Adrenal gland (tissue), 12 donors: Measurements from ENCODE around the gene CDK9. TPM values are rescaled to one million over a fixed set of nuclear protein-coding genes. Genes with fewer than 3 reads are reported as not detected.

Experiments used
- DNase-seq, 7 donors: peaks; one replicate each; pipeline ENCODE4 v3.0.0-alpha.2; 2019 to 2020
- H3K27ac ChIP-seq, 5 donors: fragments of 200-600 bp; sonication (generic) in 4 of 5; 1 replicate in 3 of 5; 2 replicates in 2 of 5; pipeline versions ENCODE4 v1.5.1 to v1.8.0; 2016 to 2020; ENCODE audit warnings: mild to moderate bottlenecking in 1 of 5
- H3K27me3 ChIP-seq: fragments of 200-600 bp; 2 replicates; pipeline ENCODE4 v1.8.0; 2021
- H3K36me3 ChIP-seq, 2 donors: fragments of 200-600 bp; replicated peaks in 1 of 2; 1 replicate in 1 of 2; 2 replicates in 1 of 2; pipeline versions ENCODE4 v1.5.1 to v1.8.0; 2018 to 2022
- H3K4me1 ChIP-seq, 2 donors: fragments of 200-600 bp; replicated peaks in 1 of 2; 1 replicate in 1 of 2; 2 replicates in 1 of 2; pipeline versions ENCODE4 v1.5.1 to v1.8.0; 2018 to 2021
- H3K4me3 ChIP-seq, 4 donors: fragments of 200-600 bp; sonication (generic) in 3 of 4; one replicate each; pipeline ENCODE4 v1.5.1; 2016 to 2018
- H3K9me3 ChIP-seq, 3 donors: fragments of 200-600 bp; sonication (generic) in 1 of 3; replicated peaks in 1 of 3; 1 replicate in 2 of 3; 2 replicates in 1 of 3; pipeline versions ENCODE4 v1.5.1 to v1.8.0; 2016 to 2021
- CTCF ChIP-seq, 6 experiments: fragments of 450-650 bp in 4 of 6; fragments of 200-600 bp in 2 of 6; sonication (generic) in 1 of 6; IDR thresholded peaks; 1 replicate in 5 of 6; 2 replicates in 1 of 6; pipeline versions ENCODE4 v1.5.1 to v1.8.0; 2016 to 2021; ENCODE audit warnings: antibody characterized with exemption in 6 of 6, mild to moderate bottlenecking in 2 of 6, moderate library complexity in 1 of 6
- POLR2A ChIP-seq, 2 donors: fragments of 450-650 bp; IDR thresholded peaks; one replicate each; pipeline ENCODE4 v1.6.1; 2017; ENCODE audit warnings: antibody characterized with exemption in 2 of 2, mild to moderate bottlenecking in 2 of 2, moderate library complexity in 1 of 2
- WGBS, 4 donors: extraction: QIAGEN DNeasy Blood & Tissue Kit in 2 of 4; methylation state at CpG; one replicate each; pipeline versions ENCODE4 v1.1.5 to v1.1.7; 2013 to 2017; 5-methylcytosine and 5-hydroxymethylcytosine counted together
- intact Hi-C, 2 donors: fragments of 100-400 bp; cut with DNase I; formaldehyde crosslinking; loops; one replicate each; pipeline versions ENCODE4 v1.14.1 to v1.15.0; 2022 to 2023
- polyA plus RNA-seq, 3 donors: library from polyadenylated mRNA; stranded (reverse); fragments of 200-250 nt in 2 of 3; fragments of 350-450 nt in 1 of 3; fragmentation: Illumina TruSeq in 1 of 3; extraction: RNeasy Lipid Tissue Mini Kit (QIAGEN cat#74804) in 1 of 3; gene quantifications; one replicate each; pipeline ENCODE4 v1.2.3, GENCODE V29; 2013 to 2014
- total RNA-seq, 9 donors: library from RNA; depleted of rRNA in 4 of 9; stranded (reverse); fragments of >200 nt in 4 of 9; fragments of 120-200 nt in 1 of 9; fragmentation: NEBNext Ultra II Directional in 1 of 9; extraction: Animal tissue kit (Norgen Biotek cat#: 25700) in 1 of 9; gene quantifications; one replicate each; pipeline versions ENCODE4 v1.1.0 to v1.2.4, GENCODE V29; 2013 to 2023
- donor health status: healthy with polysubstance abuse.
- donor health status: Bipolar disorder and iron deficiency.
- donor health status: DM: yes; HTN: yes; CAD: no.
- donor health status: DM: no; HTN: no; CAD: no.
- donor health status: DM: no; HTN: no; CAD: no.
- donor health status: DM: yes; HTN: yes; CAD: no.

Gene CDK9
- total and polyA plus RNA-seq, 12 donors, result 41.0 to 238 (median 117) TPM

DNA sequence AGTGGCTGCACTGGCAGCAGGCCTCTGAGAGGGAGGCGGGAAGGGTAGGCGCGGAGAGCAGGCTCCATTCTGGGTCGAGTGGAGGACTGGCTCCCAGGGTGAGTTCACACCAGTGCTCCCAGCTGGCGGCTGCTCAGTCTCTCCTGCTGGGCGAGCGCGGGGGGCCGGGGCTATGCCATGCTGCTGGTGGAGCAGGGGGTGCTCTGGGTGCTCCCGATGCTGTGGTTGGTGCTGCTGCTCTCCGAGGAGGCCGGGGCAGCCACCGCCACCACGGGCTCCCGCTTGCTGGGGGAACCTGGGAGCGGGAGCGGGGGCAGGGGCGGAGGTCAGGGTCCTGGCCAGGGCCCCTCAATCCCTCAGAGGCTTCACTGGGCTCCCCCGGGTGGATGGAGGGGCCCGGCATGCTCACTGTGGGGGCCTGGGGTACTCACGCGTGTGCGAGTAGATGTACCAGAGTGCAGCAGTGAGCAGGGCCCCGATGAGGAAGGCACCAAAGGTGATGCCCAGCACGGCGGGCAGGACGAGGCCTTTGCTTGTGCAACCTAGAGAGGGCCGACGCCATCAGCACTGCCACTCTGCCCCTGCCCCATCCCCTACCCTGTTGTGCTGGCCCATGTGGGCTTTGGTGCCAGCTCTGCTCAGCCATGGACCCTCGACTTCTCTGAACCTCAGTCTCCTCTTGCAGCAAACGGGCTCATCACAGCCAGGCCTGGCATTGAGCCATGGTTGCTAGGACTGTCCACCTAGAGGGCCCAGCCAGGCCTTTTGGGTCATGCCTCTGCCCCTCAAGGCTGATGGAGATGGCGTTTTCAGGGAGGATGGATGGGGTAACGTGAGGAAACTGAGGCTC, 29.9 kb downstream of the CDK9 start:
- DNase-seq, result peak in 1 of 7 donors; percentile 37
- peaks cover 0 to 87% of the 10 kb centered on the region in 2 donors for H3K36me3 ChIP-seq
- H3K4me3 ChIP-seq, result no peak overlapping the region
- H3K9me3 ChIP-seq, result no peaks in the 10 kb centered on the region
- intact Hi-C loops, result no loop called here
- WGBS, 4 donors, result 83 to 91% (median 87%) methylated on average over 8 to 33 of the region's 33 CpGs
- H3K4me1 ChIP-seq, result peaks cover 0 to 11% of the 10 kb centered on the region in 2 donors
- no peaks in the 10 kb centered on the region for H3K27me3 ChIP-seq
- TF ChIP-seq POLR2A (IDR thresholded peaks at IDR 0.05) (no peak), CTCF (IDR thresholded peaks at IDR 0.05) (no peak)
- peak overlapping the region in 2 of 5 donors; percentile 22 to 26 for H3K27ac ChIP-seq

- H3K36me3 ChIP-seq, result peaks cover 0 to 83% of the 10 kb centered on the region in 2 donors
- TF ChIP-seq CTCF (IDR thresholded peaks at IDR 0.05) (no peak), POLR2A (IDR thresholded peaks at IDR 0.05) (no peak)
- H3K9me3 ChIP-seq, result no peaks in the 10 kb centered on the region
- intact Hi-C loops, result no loop called here
- no peak overlapping the region for H3K4me3 ChIP-seq
- H3K4me1 ChIP-seq, result peaks cover 0 to 11% of the 10 kb centered on the region in 2 donors
- WGBS, 4 donors, result 53 to 69% (median 60%) methylated on average over 2 to 3 of the region's 3 CpGs
- no peaks in the 10 kb centered on the region for H3K27me3 ChIP-seq
- H3K27ac ChIP-seq, result peak overlapping the region in 2 of 5 donors; percentile 26 to 39
- peak in 1 of 7 donors; percentile 28 for DNase-seq
These were observed 30.5 kb downstream of the CDK9 start for GRCh38 chr9:127816362-127816725.

DNA sequence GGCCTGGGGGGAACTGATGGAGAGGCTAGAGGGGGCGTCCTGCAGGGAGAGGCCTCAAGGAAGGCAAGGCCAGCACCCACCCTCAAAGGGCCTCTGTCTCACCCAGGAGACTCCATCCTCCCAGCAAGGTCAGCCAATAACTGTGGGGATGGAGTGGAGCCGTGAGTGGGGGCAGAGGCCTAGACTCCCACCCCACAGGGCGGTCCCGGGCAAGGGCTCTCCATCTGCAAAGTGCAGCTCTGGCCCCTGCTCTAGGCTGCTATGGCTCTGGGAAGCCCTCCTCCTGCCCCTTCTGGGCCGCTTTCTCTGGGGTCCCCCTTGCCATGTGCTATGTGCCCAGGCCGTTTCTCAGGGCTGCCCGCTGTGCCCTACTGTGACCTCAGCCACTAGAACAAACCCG, 30.9 kb downstream of the CDK9 start:
- DNase-seq, result no peak
- Histone ChIP-seq H3K27ac (peak overlapping the region in 2 of 5 donors; percentile 26 to 39), H3K36me3 (peaks cover 0 to 83% of the 10 kb centered on the region in 2 donors), H3K4me1 (peaks cover 0 to 11% of the 10 kb centered on the region in 2 donors), H3K4me3 (no peak overlapping the region), H3K27me3 (no peaks in the 10 kb centered on the region), H3K9me3 (no peaks in the 10 kb centered on the region)
- TF ChIP-seq POLR2A (IDR thresholded peaks at IDR 0.05) (no peak), CTCF (IDR thresholded peaks at IDR 0.05) (no peak)
- intact Hi-C loops, result no loop called here
- WGBS, 4 donors, result 82 to 87% (median 84%) methylated on average over 3 to 8 of the region's 8 CpGs

DNA sequence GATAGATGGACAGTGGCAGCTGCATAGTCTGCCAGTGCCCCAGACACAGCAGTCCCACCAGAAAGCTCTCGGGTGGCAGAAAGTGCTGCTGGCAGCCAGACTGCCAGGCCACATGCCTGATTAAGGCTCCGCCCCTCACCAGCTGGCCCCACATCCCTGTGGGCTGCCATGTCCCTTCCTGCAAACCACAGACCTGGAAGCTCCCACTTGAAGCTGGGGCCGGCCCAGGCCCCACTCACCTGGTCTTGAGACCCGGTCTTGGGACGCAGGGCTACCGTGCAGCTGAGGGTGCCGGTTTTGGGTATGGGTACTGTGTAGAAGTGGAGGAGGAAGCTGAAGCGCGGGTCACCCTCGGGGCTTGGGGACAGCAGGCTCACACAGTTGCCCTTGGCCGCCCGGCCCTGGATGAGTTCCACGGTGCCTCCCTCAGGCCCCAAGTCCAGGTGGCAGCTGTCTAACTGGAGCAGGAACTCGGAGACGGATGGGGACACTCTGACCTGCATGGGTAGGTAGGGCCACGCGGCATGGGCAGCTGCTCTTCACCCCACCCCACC, 32.1 kb downstream of the CDK9 start:
- intact Hi-C loops, result no loop called here
- Histone ChIP-seq H3K4me3 (no peak overlapping the region), H3K27ac (peak overlapping the region in 1 of 5 donors; percentile 39), H3K27me3 (no peaks in the 10 kb centered on the region), H3K9me3 (no peaks in the 10 kb centered on the region), H3K4me1 (peaks cover 0 to 11% of the 10 kb centered on the region in 2 donors), H3K36me3 (peaks cover 0 to 81% of the 10 kb centered on the region in 2 donors)
- WGBS, 4 donors, result 62 to 90% (median 65%) methylated on average over 2 to 17 of the region's 17 CpGs
- TF ChIP-seq POLR2A (IDR thresholded peaks at IDR 0.05), result no peak
- TF ChIP-seq CTCF (IDR thresholded peaks at IDR 0.05), result no peak
- DNase-seq, result peak in 2 of 7 donors; percentile 33 to 41
